Activated CD8-positive, alpha-beta T cell treated with anti-CD3 and anti-CD28 coated beads, Interleukin-2, amount 10 ng/mL, durations not matched to agents 7 days and 5 days (primary cell): ENCODE measurements around the gene FANCM. TPM values are rescaled to one million over a fixed set of nuclear protein-coding genes. Genes with fewer than 3 reads are reported as not detected.
A peak's percentile ranks its signal among the peaks of the same experiment; 100 is the strongest.

Experiments used
- ATAC-seq: fragments of 150-1000 bp; cut with Tn5 transposase; one replicate; pipeline ENCODE4 v1.10.0; 2021; ENCODE audit warnings: moderate library complexity
- CTCF ChIA-PET: fragments of 350-600 bp; sonication (Branson Sonifier 250); formaldehyde crosslinking; loops from one replicate; lab custom pipeline; 2021; ENCODE audit warnings: antibody characterized with exemption; lab: Charles Lee
- POLR2A ChIA-PET: fragments of 350-600 bp; sonication (Branson Sonifier 250); formaldehyde crosslinking; loops from one replicate; lab custom pipeline; 2021; ENCODE audit warnings: antibody characterized with exemption; lab: Charles Lee
- DNase-seq: peaks from one replicate; pipeline ENCODE4 v3.0.0-alpha.2; 2020
- H3K27ac Mint-ChIP-seq: one replicate; pipeline ENCODE4 v1.8.0; 2021; ENCODE audit warnings: mild to moderate bottlenecking, mixed read lengths
- H3K27me3 Mint-ChIP-seq: one replicate; pipeline ENCODE4 v1.8.0; 2021; ENCODE audit warnings: low read depth, mixed read lengths
- H3K36me3 Mint-ChIP-seq: one replicate; pipeline ENCODE4 v1.8.0; 2021; ENCODE audit warnings: low read depth, mixed read lengths
- H3K4me1 Mint-ChIP-seq: one replicate; pipeline ENCODE4 v1.8.0; 2021; ENCODE audit warnings: low read depth, mixed read lengths
- H3K4me3 Mint-ChIP-seq: one replicate; pipeline ENCODE4 v1.8.0; 2021; ENCODE audit warnings: mild to moderate bottlenecking, mixed read lengths
- H3K9me3 Mint-ChIP-seq: one replicate; pipeline ENCODE4 v1.8.0; 2022; ENCODE audit warnings: mixed read lengths; ENCODE audit not compliant: insufficient read depth
- total RNA-seq, 2 experiments: library from RNA; stranded (reverse); gene quantifications; one replicate each; pipeline ENCODE4 v1.2.3, GENCODE V29; 2021

Gene FANCM
- total RNA-seq, 2 experiments from 2014 or later = 17.2 to 20.2 TPM

GRCh38 chr14:45145214-45145613, 9.5 kb downstream of the FANCM start:
- H3K27ac Mint-ChIP-seq = no peak overlapping the region
- no peak overlapping the region for H3K4me3 Mint-ChIP-seq
- H3K4me1 Mint-ChIP-seq = peaks cover 12% of the 10 kb centered on the region
- H3K36me3 Mint-ChIP-seq = peaks cover 37% of the 10 kb centered on the region
- no peak for ATAC-seq
- H3K9me3 Mint-ChIP-seq = no peaks in the 10 kb centered on the region
- ChIA-PET POLR2A (no interaction called here), CTCF (interaction anchor here (3.3 kb wide), 1 partner anchor 9 kb away, joined by 11 read pairs; the partner anchor contains the start of gene FANCM)
- no peak for DNase-seq
- no peaks in the 10 kb centered on the region for H3K27me3 Mint-ChIP-seq

- no peaks in the 10 kb centered on the region for H3K27me3 Mint-ChIP-seq
- CTCF ChIA-PET = interaction anchor here (1.4 kb wide), 1 partner anchor 13 kb away, joined by 4 read pairs; no protein-coding TSS in a partner anchor
- no peak overlapping the region for H3K4me3 Mint-ChIP-seq
- H3K9me3 Mint-ChIP-seq = no peaks in the 10 kb centered on the region
- ATAC-seq = no peak
- H3K36me3 Mint-ChIP-seq = peaks cover 26% of the 10 kb centered on the region
- no peak overlapping the region for H3K27ac Mint-ChIP-seq
- POLR2A ChIA-PET = no interaction called here
- no peak for DNase-seq
- H3K4me1 Mint-ChIP-seq = peaks cover 5% of the 10 kb centered on the region
Measured at GRCh38 chr14:45149602-45150001, 13.9 kb downstream of the FANCM start.

- Mint-ChIP-seq H3K36me3 (peaks cover 19% of the 10 kb centered on the region), H3K9me3 (no peaks in the 10 kb centered on the region), H3K27me3 (no peaks in the 10 kb centered on the region), H3K4me3 (no peak overlapping the region), H3K27ac (no peak overlapping the region), H3K4me1 (peaks cover 3% of the 10 kb centered on the region)
- DNase-seq (no peak), ATAC-seq (no peak)
- CTCF ChIA-PET = no interaction called here
- POLR2A ChIA-PET = no interaction called here
Measured at GRCh38 chr14:45150386-45150890, 14.7 kb downstream of the FANCM start.

GRCh38 chr14:45156067-45156466, 20.3 kb downstream of the FANCM start:
- ChIA-PET POLR2A (no interaction called here), CTCF (no interaction called here)
- peak; percentile 85 for ATAC-seq
- Mint-ChIP-seq H3K9me3 (no peaks in the 10 kb centered on the region), H3K36me3 (peaks cover 16% of the 10 kb centered on the region), H3K27ac (no peak overlapping the region), H3K27me3 (no peaks in the 10 kb centered on the region), H3K4me3 (no peak overlapping the region), H3K4me1 (peaks cover 12% of the 10 kb centered on the region)
- peak; percentile 32 for DNase-seq

- ChIA-PET CTCF (no interaction called here), POLR2A (no interaction called here)
- no peaks in the 10 kb centered on the region for H3K4me1 Mint-ChIP-seq
- H3K27ac Mint-ChIP-seq = no peak overlapping the region
- H3K9me3 Mint-ChIP-seq = no peaks in the 10 kb centered on the region
- H3K4me3 Mint-ChIP-seq = no peak overlapping the region
- DNase-seq (no peak), ATAC-seq (no peak)
- H3K27me3 Mint-ChIP-seq = no peaks in the 10 kb centered on the region
- peaks cover 11% of the 10 kb centered on the region for H3K36me3 Mint-ChIP-seq
Measured at GRCh38 chr14:45169906-45170305, 34.2 kb downstream of the FANCM start.

GRCh38 chr14:45177076-45177475, 41.3 kb downstream of the FANCM start:
- Mint-ChIP-seq H3K27me3 (no peaks in the 10 kb centered on the region), H3K4me3 (no peak overlapping the region), H3K4me1 (no peaks in the 10 kb centered on the region), H3K36me3 (peaks cover 7% of the 10 kb centered on the region), H3K9me3 (no peaks in the 10 kb centered on the region), H3K27ac (no peak overlapping the region)
- ChIA-PET POLR2A (no interaction called here), CTCF (no interaction called here)
- ATAC-seq (no peak), DNase-seq (no peak)

- no peak for ATAC-seq
- H3K27ac Mint-ChIP-seq = no peak overlapping the region
Measured at GRCh38 chr14:45181329-45181728, 45.6 kb downstream of the FANCM start.

GRCh38 chr14:45181806-45182205, 46.1 kb downstream of the FANCM start:
- H3K27me3 Mint-ChIP-seq = no peaks in the 10 kb centered on the region
- H3K9me3 Mint-ChIP-seq = no peaks in the 10 kb centered on the region
- no peak for DNase-seq
- H3K4me3 Mint-ChIP-seq = no peak overlapping the region
- ATAC-seq = no peak
- no peaks in the 10 kb centered on the region for H3K4me1 Mint-ChIP-seq
- no peak overlapping the region for H3K27ac Mint-ChIP-seq
- CTCF ChIA-PET = no interaction called here
- peaks cover 10% of the 10 kb centered on the region for H3K36me3 Mint-ChIP-seq
- POLR2A ChIA-PET = no interaction called here

More at GRCh38 chr14:45181329-45181728, 45.6 kb downstream of the FANCM start:
- POLR2A ChIA-PET = no interaction called here
- Mint-ChIP-seq H3K4me3 (no peak overlapping the region), H3K36me3 (peaks cover 6% of the 10 kb centered on the region), H3K4me1 (no peaks in the 10 kb centered on the region), H3K9me3 (no peaks in the 10 kb centered on the region), H3K27me3 (no peaks in the 10 kb centered on the region)
- no peak for DNase-seq
- CTCF ChIA-PET = no interaction called here

- Mint-ChIP-seq H3K4me1 (no peaks in the 10 kb centered on the region), H3K27ac (no peak overlapping the region), H3K36me3 (peaks cover 18% of the 10 kb centered on the region), H3K4me3 (no peak overlapping the region), H3K9me3 (no peaks in the 10 kb centered on the region), H3K27me3 (no peaks in the 10 kb centered on the region)
- no peak for DNase-seq
- ChIA-PET CTCF (no interaction called here), POLR2A (no interaction called here)
- ATAC-seq = no peak
Measured at GRCh38 chr14:45185100-45185814, 49.5 kb downstream of the FANCM start.

- peaks cover 5% of the 10 kb centered on the region for H3K4me1 Mint-ChIP-seq
- DNase-seq = no peak
- ChIA-PET POLR2A (no interaction called here), CTCF (no interaction called here)
- no peak overlapping the region for H3K27ac Mint-ChIP-seq
- no peaks in the 10 kb centered on the region for H3K27me3 Mint-ChIP-seq
- ATAC-seq = no peak
- H3K9me3 Mint-ChIP-seq = no peaks in the 10 kb centered on the region
- peaks cover 17% of the 10 kb centered on the region for H3K36me3 Mint-ChIP-seq
- no peak overlapping the region for H3K4me3 Mint-ChIP-seq
Measured at GRCh38 chr14:45194964-45195363, 59.2 kb downstream of the FANCM start.

- peaks cover 12% of the 10 kb centered on the region for H3K4me1 Mint-ChIP-seq
- no peak for ATAC-seq
- peaks cover 37% of the 10 kb centered on the region for H3K36me3 Mint-ChIP-seq
- H3K9me3 Mint-ChIP-seq = no peaks in the 10 kb centered on the region
- H3K27me3 Mint-ChIP-seq = no peaks in the 10 kb centered on the region
- DNase-seq = no peak
- H3K4me3 Mint-ChIP-seq = no peak overlapping the region
- ChIA-PET CTCF (interaction anchor here (1.4 kb wide), 1 partner anchor 10 kb away, joined by 4 read pairs; no protein-coding TSS in a partner anchor), POLR2A (no interaction called here)
- no peak overlapping the region for H3K27ac Mint-ChIP-seq
Measured at GRCh38 chr14:45198551-45198950, 62.8 kb downstream of the FANCM start.

- Mint-ChIP-seq H3K9me3 (no peaks in the 10 kb centered on the region), H3K27me3 (no peaks in the 10 kb centered on the region), H3K4me1 (peaks cover 12% of the 10 kb centered on the region), H3K4me3 (no peak overlapping the region), H3K27ac (no peak overlapping the region), H3K36me3 (peaks cover 38% of the 10 kb centered on the region)
- no peak for ATAC-seq
- CTCF ChIA-PET = interaction anchor here (1.4 kb wide), 1 partner anchor 9 kb away, joined by 4 read pairs; no protein-coding TSS in a partner anchor
- POLR2A ChIA-PET = interaction anchor here (1.3 kb wide), 1 partner anchor 21 kb away, joined by 3 read pairs; no protein-coding TSS in a partner anchor
- DNase-seq = no peak
Measured at GRCh38 chr14:45199230-45199629, 63.5 kb downstream of the FANCM start.
